ENCODE data around the gene GAPVD1. TPM values are rescaled to one million over a fixed set of nuclear protein-coding genes. Genes with fewer than 3 reads are reported as not detected.
A peak's percentile ranks its signal among the peaks of the same experiment; 100 is the strongest.
"Not testable (repeated sequence)": the region's sequence is repeated elsewhere in the genome, so short reads cannot be mapped to it uniquely, and the experiment has no call there.

Gene GAPVD1
- total RNA-seq, 1 donor from 2014 or later = 62.5 TPM

- not testable (repeated sequence) for DNase-seq
These were observed 54.7 kb downstream of the GAPVD1 start for GRCh38 chr9:125316359-125316758.

GRCh38 chr9:125317704-125318103, 56.1 kb downstream of the GAPVD1 start:
- no peak for DNase-seq

DNA sequence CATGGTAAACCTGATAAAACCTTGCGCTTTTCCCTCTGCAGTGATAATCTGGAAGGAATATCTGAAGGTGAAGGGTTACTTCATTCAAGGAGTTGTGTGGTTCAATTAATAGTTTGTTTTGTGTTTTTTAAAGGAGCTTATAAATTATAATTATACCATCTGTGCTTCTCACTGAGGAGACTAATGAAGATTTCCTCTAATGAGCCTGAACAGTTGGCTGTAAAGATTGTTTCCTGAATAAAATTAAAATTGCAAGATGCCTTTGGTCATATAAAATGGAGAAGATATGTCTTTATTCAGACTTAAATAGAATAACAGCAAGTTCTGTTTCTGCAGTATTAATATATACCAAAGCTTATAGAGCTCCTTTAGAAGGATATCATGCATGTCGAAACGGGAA, 59.9 kb downstream of the GAPVD1 start:
- no peak for DNase-seq

DNA sequence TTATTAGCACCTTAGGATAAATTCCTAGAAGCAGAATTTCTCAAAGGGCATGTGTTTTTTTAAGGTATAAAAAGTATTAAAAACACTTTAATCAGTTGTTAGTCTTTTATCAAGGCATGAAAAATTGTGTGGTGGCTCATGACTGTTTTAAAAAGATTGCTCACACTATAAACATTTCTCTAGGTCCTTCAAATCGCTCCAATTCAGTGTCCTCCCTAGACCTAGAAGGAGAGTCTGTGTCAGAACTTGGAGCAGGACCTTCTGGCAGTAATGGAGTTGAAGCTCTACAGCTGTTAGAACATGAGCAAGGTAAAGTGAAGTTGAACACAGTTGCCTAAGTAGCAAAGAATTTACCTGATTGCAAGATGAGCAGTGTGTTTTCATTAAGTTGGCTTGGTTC, 62.0 kb downstream of the GAPVD1 start:
- no peak for DNase-seq

DNA sequence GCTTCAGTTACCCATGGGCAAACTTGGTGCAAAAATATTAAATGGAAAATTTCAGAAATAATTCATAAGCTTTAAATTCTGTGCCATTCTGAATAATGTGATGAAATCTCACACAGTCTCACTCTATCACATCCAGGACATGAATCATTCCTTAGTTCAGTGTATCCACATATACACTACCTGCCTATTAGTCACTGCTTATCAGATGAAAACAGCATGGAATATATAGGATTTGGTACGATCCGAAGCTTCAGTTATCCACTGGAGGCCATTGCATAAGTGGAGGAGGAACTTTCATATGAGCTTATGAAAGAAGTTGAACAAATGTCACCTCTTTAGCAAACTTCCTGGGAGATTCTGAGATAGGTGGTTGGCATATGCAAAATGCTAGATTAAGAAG, 64.2 kb downstream of the GAPVD1 start:
- DNase-seq = no peak

GRCh38 chr9:125329978-125330377, 68.4 kb downstream of the GAPVD1 start:
- no peak for DNase-seq

DNA sequence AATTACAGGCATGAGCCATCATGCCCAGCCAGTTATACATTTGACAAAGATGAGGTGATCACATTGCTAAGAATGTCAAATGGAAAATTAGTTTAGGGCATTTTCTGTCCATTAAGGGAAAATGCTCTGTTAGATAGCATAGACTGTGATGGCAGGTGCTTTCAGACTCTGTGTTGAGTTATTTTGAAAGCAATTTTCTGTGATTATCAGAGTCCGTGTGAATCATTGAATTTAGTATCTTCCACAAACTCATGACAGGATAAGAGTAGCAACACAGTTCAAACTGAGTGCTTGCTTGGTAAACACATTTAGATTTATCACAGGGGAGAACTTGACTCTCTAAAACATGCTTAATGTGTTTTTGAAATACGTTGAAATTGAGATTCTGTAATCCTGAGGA, 69.0 kb downstream of the GAPVD1 start:
- no peak for DNase-seq

DNA sequence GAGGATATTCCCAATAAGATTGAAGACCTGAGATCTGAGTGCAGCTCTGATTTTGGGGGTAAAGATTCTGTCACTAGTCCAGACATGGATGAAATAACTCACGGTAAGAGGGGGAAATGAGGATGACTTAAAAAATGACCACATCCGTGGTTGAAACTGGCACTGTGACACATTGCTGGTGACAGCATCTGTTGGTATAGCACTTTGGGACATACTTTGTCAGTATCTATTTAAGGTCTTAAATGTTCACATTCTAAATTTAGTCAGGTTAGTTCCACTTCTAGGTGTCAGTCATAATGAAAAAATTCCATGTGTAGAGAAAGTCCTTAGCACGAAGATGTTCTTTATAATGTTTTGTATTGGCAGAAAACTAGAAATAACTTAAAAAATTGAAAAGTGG, 70.9 kb downstream of the GAPVD1 start:
- DNase-seq = no peak

DNA sequence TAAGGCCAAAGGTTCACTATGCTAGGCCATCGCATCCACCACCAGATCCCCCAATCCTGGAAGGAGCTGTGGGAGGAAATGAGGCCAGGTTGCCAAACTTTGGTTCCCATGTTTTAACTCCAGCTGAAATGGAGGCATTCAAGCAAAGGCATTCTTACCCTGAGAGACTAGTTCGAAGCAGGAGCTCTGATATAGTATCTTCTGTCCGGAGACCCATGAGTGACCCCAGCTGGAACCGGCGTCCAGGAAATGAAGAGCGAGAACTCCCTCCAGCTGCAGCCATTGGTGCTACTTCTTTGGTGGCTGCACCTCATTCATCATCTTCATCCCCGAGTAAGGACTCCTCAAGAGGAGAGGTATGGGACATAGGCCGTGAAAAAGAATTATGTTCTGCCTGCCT, 75.6 kb downstream of the GAPVD1 start:
- no peak for DNase-seq

GRCh38 chr9:125338929-125339328, 77.3 kb downstream of the GAPVD1 start:
- DNase-seq = no peak

- no peak for DNase-seq
These were observed 79.9 kb downstream of the GAPVD1 start for GRCh38 chr9:125341566-125341965.

GRCh38 chr9:125343518-125344275, 82.1 kb downstream of the GAPVD1 start:
- DNase-seq = peak; percentile 61

GRCh38 chr9:125346080-125346732, 84.6 kb downstream of the GAPVD1 start:
- DNase-seq = no peak

GRCh38 chr9:125355601-125356000, 94.0 kb downstream of the GAPVD1 start:
- DNase-seq = no peak

DNA sequence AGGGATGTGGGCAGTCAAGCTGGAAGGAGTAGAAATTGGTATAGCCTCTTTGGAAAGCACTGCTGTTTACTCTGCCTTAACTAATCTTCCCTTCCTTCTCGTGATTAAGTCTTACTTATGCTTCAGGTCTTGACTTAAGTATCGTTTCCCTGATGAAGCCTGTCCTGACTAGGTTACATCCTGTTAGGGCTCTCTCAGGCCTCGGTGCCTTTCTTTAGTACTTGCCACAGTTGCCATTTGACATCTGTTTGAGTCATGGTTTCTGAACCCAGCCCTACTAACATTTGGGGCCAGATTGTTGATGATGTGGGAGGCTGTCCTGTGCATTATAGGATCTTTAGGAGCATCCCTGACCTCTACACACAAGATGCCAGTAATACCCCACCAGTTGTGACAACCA, 94.4 kb downstream of the GAPVD1 start:
- DNase-seq = no peak

DNA sequence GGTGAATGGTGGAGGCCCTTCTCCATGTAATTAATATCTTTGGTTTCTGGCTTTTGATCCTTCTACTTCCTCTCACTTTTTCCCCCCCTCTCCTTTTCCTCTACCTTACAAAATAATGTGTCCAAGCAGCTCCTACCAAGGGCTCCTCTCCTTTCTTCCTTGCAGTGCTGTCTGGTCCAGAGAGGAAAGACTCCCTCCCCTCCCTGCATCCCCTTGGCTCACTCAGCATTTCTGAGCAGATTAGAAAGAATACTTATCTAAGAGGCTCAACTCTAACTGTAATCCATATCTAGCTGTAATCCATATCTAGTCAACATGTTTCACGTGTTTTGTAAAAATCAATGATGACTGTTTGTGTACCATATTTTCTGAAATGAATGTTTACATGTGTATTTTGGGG, 97.4 kb downstream of the GAPVD1 start:
- no peak for DNase-seq

DNA sequence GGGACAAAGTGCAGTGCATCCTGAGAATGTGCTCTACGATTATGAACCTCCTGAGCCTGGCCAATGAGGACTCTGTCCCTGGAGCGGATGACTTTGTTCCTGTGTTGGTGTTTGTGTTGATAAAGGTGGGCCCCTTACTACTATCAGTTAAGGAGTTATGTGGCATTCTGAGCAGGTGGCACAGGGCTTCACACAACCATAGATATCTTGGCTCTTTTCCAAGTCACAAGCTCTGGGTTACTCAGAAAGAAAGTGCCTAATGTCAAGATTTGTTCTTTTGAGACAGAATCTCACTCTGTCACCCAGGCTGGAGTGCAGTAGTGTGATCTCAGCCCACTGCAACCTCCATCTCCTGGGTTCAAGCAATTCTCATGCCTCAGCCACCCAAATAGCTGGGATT, 99.0 kb downstream of the GAPVD1 start:
- DNase-seq = no peak

GRCh38 chr9:125361837-125362531, 100.4 kb downstream of the GAPVD1 start:
- DNase-seq = peak; percentile 39

DNA sequence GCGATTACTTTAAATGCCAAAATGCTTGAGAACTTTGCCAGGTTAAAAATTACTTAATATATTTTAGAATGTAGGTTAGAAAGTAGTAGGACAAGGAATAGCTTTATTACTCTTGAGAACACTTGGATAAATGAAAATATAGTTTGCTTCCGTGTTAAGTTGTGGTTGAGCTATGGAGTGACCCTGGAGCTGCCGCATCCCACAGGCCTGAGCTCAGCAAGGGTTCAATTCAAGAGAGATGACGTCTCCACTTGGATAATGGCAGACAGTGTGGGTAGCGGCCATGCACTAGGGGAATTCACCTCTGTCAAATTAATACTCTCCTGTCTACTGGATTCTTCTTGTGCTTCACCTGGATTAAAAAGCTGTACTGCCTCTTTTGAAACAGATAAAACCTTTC, 105.0 kb downstream of the GAPVD1 start:
- no peak for DNase-seq

- no peak for DNase-seq
These were observed 109.2 kb downstream of the GAPVD1 start for GRCh38 chr9:125370786-125371185.

GRCh38 chr9:125372441-125373226, 111.0 kb downstream of the GAPVD1 start:
- DNase-seq = no peak

- DNase-seq = peak; percentile 82
These were observed 113.0 kb downstream of the GAPVD1 start for GRCh38 chr9:125374443-125375309.
